ENCODE data around the gene MORN1.

DNA sequence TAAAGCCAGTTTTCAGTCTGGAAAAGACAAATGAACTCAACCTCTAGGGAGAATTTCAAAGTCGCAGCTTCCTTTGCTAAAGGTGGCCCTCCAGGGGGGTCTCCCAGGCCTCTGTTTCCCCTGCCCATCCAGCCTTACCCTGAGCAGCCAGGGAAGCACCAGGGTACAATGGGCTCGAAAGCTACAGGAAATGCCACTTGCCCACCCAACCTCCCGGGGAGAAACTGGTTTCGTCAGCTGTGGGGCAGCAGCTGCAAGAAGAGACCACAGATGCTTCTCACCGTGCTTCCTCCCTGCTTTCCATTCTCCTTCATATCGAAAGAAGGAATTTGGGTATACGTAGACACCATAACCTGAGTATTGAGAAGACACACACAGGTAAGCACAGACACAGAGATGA lies 1.7 kb downstream of the MORN1 start:
- TF ChIP-seq, protein P1, sequence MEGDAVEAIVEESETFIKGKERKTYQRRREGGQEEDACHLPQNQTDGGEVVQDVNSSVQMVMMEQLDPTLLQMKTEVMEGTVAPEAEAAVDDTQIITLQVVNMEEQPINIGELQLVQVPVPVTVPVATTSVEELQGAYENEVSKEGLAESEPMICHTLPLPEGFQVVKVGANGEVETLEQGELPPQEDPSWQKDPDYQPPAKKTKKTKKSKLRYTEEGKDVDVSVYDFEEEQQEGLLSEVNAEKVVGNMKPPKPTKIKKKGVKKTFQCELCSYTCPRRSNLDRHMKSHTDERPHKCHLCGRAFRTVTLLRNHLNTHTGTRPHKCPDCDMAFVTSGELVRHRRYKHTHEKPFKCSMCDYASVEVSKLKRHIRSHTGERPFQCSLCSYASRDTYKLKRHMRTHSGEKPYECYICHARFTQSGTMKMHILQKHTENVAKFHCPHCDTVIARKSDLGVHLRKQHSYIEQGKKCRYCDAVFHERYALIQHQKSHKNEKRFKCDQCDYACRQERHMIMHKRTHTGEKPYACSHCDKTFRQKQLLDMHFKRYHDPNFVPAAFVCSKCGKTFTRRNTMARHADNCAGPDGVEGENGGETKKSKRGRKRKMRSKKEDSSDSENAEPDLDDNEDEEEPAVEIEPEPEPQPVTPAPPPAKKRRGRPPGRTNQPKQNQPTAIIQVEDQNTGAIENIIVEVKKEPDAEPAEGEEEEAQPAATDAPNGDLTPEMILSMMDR (IDR thresholded peaks at IDR 0.05), result no peak
- TF ChIP-seq POLR2A (IDR thresholded peaks at IDR 0.05), result no peak
